Upper lobe of right lung (tissue), 1 donor: ENCODE data around the gene LAIR1. TPM values are rescaled to one million over a fixed set of nuclear protein-coding genes. Genes with fewer than 3 reads are reported as not detected.
"Not testable (repeated sequence)": the region's sequence is repeated elsewhere in the genome, so short reads cannot be mapped to it uniquely, and the experiment has no call there.

Source experiments
- ATAC-seq: fragments of 200-7000 bp; cut with Tn5 transposase; one replicate; pipeline ENCODE4 v1.9.1; 2020; ENCODE audit warnings: mild to moderate bottlenecking, moderate library complexity
- DNase-seq: peaks from one replicate; pipeline ENCODE4 v3.0.0-alpha.2; 2020
- H3K27ac ChIP-seq: fragments of 200-600 bp; one replicate; pipeline ENCODE4 v1.8.0; 2022
- H3K27me3 ChIP-seq: fragments of 200-600 bp; one replicate; pipeline ENCODE4 v1.8.0; 2022; ENCODE audit warnings: mild to moderate bottlenecking
- H3K36me3 ChIP-seq: fragments of 200-600 bp; one replicate; pipeline ENCODE4 v1.8.0; 2022
- H3K4me1 ChIP-seq: fragments of 200-600 bp; one replicate; pipeline ENCODE4 v1.8.0; 2022
- H3K4me3 ChIP-seq: fragments of 200-600 bp; one replicate; pipeline ENCODE4 v1.8.0; 2022; ENCODE audit warnings: mild to moderate bottlenecking
- H3K9me3 ChIP-seq: fragments of 200-600 bp; one replicate; pipeline ENCODE4 v1.8.0; 2022
- CTCF ChIP-seq: fragments of 200-600 bp; IDR thresholded peaks from one replicate; pipeline ENCODE4 v1.8.0; 2022; ENCODE audit warnings: antibody characterized with exemption
- intact Hi-C: fragments of 100-400 bp; cut with DNase I; formaldehyde crosslinking; loops from one replicate; pipeline ENCODE4 v1.11.0; 2022
- total RNA-seq: library from RNA; stranded (reverse); fragmentation: NEBNext Ultra II Directional; extraction: Animal tissue kit (Norgen Biotek cat#: 25700); gene quantifications from one replicate; pipeline ENCODE4 v1.2.1, GENCODE V29; 2021
- donor health status: DM: no; HTN: yes; CAD: no; lungs with severe emphysema.

Gene LAIR1
- total RNA-seq, 1 donor from 2014 or later = 87.8 TPM

DNA sequence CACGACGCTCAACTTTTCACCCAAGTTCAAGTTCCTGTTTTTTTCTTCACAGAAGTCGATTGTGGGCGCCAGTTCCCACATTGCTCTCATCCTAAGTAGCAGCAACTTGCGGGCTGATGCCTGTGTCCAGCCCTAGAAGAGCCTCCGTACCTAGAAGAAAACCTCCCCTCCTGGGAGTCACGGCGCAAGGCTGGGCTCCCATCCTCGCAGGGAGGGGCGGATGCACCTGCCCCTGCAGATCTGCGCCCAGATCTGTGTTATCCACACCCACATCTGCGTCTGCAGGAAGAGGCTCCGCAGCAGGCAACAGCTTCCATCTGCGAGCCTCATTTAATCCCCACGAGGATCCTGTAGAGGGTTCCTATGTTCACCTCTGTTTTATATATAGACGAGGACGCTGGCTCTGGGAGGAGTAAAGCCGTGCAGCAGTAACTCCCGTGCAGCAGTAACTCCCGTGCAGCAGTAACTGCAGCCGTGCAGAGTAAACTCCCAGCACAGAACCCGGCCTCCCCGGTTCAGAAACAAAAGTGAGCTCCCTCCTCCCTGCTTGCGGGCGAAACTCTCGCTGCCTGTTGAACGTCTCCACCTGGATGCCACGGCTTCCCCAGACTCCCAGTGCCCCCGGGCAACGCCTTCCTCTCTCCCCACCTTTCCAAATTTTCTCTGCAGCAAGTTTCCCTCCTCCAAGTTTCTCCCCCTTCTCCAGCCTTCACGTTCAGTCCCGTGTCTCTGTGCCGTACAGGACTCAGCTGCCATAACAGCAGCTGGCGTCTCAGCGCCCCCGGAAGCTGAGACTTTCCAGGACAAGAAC is 23.5 kb upstream of the LAIR1 start:
- Histone ChIP-seq H3K4me3 (peak overlapping the region; percentile 39), H3K4me1 (no peaks in the 10 kb centered on the region), H3K36me3 (no peaks in the 10 kb centered on the region), H3K27ac (peak overlapping the region; percentile 70), H3K9me3 (no peaks in the 10 kb centered on the region), H3K27me3 (peaks cover 26% of the 10 kb centered on the region)
- ATAC-seq (peak; percentile 60), DNase-seq (peak; percentile 69)
- intact Hi-C loops = no loop called here
- TF ChIP-seq CTCF = no peak

DNA sequence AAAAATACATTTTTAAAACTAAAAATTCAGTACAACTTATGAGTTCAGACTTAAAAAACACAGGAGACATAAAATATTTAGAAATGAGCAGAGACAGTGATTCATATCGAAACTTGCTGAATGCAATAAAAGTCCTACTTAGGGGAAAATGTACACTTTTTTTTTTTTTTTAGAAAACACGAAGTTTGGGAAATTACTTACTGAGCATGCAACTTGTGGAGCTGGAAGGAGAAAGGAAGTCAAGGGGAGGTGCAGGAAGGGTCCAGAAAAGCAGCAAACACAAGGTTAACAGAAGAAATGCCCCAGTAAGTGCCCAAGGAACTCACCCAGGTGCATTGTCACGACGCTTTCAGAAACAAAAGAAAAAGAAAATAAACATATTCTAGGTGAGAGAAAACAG is 18.6 kb upstream of the LAIR1 start:
- DNase-seq (no peak), ATAC-seq (no peak)
- TF ChIP-seq CTCF = no peak
- H3K36me3 ChIP-seq = no peaks in the 10 kb centered on the region
- no peak overlapping the region for H3K4me3 ChIP-seq
- intact Hi-C loops = no loop called here
- H3K27ac ChIP-seq = no peak overlapping the region
- peaks cover 7% of the 10 kb centered on the region for H3K27me3 ChIP-seq
- no peaks in the 10 kb centered on the region for H3K4me1 ChIP-seq
- no peaks in the 10 kb centered on the region for H3K9me3 ChIP-seq

- H3K9me3 ChIP-seq, H3K36me3 ChIP-seq, H3K4me1 ChIP-seq, intact Hi-C loops, H3K27ac ChIP-seq, H3K27me3 ChIP-seq, ATAC-seq, H3K4me3 ChIP-seq, DNase-seq: not testable (repeated sequence)
Observed at GRCh38 chr19:54382041-54382440, 17.3 kb upstream of the LAIR1 start.

- no peak for DNase-seq
- H3K4me1 ChIP-seq = peaks cover 3% of the 10 kb centered on the region
- no peaks in the 10 kb centered on the region for H3K9me3 ChIP-seq
- intact Hi-C loops = no loop called here
- H3K27ac ChIP-seq = no peak overlapping the region
- no peak for TF ChIP-seq CTCF
- H3K4me3 ChIP-seq = no peak overlapping the region
- H3K27me3 ChIP-seq = peaks cover 7% of the 10 kb centered on the region
- H3K36me3 ChIP-seq = no peaks in the 10 kb centered on the region
- no peak for ATAC-seq
Observed at GRCh38 chr19:54380897-54381296, 16.2 kb upstream of the LAIR1 start.

- ATAC-seq (no peak), DNase-seq (no peak)
- H3K4me3 ChIP-seq = no peak overlapping the region
- no peaks in the 10 kb centered on the region for H3K36me3 ChIP-seq
- no peak for TF ChIP-seq CTCF
- peaks cover 3% of the 10 kb centered on the region for H3K4me1 ChIP-seq
- H3K27ac ChIP-seq = peak overlapping the region; percentile 51
- intact Hi-C loops = no loop called here
- H3K9me3 ChIP-seq = no peaks in the 10 kb centered on the region
- no peaks in the 10 kb centered on the region for H3K27me3 ChIP-seq
Observed at GRCh38 chr19:54379187-54379678, 14.5 kb upstream of the LAIR1 start.

- DNase-seq (no peak), ATAC-seq (no peak)
- no peak for TF ChIP-seq CTCF
- Histone ChIP-seq H3K4me1 (peaks cover 3% of the 10 kb centered on the region), H3K27ac (no peak overlapping the region), H3K27me3 (no peaks in the 10 kb centered on the region), H3K9me3 (no peaks in the 10 kb centered on the region), H3K36me3 (no peaks in the 10 kb centered on the region), H3K4me3 (no peak overlapping the region)
- intact Hi-C loops = no loop called here
Observed at GRCh38 chr19:54376610-54377285, 12.0 kb upstream of the LAIR1 start.

DNA sequence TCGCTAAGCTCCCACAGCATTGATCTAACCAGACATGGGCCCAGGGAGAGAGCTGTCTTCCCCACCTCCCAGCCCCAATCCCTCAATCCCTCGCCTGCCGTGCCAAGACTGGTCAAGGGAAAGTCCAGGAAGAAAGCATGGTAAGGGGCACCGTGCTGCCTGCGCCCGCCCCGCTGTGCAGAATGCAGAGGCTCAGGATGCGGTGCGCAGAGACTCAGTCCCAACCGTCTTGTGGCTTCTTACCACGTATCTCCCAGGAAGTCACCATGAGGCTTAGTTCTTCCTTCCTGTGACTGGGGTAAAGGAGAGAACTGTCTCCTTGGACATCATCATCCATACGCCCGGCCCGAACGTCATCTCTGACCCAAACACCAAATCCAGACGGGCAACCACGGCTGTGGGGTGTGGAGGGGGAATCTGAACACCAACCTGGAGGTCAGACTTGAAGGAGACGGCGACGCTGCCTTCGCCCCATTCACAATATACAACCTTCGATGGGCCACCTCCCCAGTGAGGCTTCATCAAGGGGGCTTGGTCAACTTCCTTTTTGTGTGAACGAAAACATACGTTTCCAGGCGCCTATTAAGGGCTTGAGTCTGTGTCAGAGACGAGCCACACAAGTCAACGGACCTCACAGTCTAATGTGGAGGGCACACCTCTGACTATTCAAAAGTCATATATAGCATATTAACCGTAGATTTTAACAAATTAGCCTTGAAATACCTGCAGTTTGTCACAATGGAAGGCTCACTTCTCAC is 10.6 kb upstream of the LAIR1 start:
- peak; percentile 63 for ATAC-seq
- H3K4me1 ChIP-seq, H3K4me3 ChIP-seq, intact Hi-C loops, DNase-seq, H3K27me3 ChIP-seq, H3K9me3 ChIP-seq, H3K36me3 ChIP-seq: not testable (repeated sequence)
- peak overlapping the region; percentile 24 for H3K27ac ChIP-seq
